ENCODE results near the gene KRTAP2-3.

The KRTAP2-3 gene

GRCh38 chr17:41029633-41030245 is 30.2 kb downstream of the KRTAP2-3 start, which contains the start of gene KRTAP1-4:
TSS of gene KRTAP1-4 (minus strand) at chr17:41030195. CDS start at chr17:41030078, 117 bp downstream.
- no peak for DNase-seq (ENCODE audit: low read depth, low spot score)

DNA sequence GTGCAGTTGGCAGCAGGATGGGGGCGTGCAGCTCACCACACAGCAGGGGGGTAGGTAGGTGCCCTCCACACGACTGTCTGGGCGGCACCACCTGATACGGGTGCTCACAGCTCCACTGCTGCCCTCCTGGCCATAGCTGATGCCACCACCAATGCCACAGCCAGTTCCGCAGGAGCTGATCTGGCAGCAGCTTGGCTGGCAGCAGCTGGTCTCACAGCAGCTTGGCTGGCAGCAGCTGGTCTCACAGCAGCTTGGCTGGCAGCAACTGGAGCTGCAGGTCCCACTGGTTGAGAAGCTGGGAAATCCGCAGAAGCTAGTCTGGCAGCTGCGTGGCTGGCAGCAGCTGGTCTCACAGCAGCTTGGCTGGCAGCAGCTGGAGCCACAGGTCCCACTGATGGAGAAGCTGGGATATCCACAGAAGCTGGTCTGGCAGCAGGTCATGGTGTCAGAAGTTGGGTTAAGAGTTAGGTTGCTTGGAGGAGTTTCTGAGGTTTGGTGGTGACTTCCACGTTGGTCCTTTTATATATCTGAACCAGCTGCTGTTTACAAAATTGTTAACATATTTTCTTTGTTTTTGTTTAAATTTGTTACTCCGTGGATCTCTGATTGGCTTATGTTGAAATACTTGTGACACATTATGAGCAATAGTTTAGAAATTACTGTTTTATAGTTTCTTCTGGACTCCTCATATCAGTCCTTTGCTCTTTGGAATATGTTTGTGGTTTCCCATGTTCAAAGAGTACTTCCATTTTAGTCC is 33.0 kb downstream of the KRTAP2-3 start, which contains the start of gene KRTAP1-5:
Gene KRTAP1-5 (minus strand): TSS at position 494 of the 757 bp plus-strand sequence. CDS start 53 bp downstream, at position 441.
- no peak for DNase-seq (ENCODE audit: low read depth, low spot score)

GRCh38 chr17:41024697-41025096 is 35.2 kb downstream of the KRTAP2-3 start:
- no peak for DNase-seq (ENCODE audit: low read depth, low spot score)

- no peak for DNase-seq (ENCODE audit: low read depth, low spot score)
Observed at GRCh38 chr17:41020336-41020735, 39.6 kb downstream of the KRTAP2-3 start.

- DNase-seq (ENCODE audit: low read depth, low spot score) = no peak
Observed at GRCh38 chr17:41019415-41019814, 40.5 kb downstream of the KRTAP2-3 start.

DNA sequence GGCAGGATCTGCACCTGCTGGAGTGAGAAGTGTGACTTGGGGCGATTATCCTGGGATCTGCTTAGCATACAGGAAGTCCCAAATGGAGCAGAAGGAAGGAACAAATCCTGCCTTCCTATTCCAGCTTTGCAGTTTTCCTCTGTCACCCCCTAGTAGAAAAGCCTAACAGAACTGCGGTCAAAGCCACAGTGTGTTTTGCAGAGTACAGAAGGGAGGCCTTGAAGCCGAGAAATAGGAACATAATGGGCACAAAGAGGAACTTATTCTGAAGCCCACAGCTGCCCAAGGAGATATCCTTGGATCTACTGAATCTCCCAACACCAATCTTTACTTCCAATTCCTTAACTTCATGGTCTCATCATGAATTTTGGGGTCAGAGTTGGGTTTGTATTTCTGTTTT is 41.4 kb downstream of the KRTAP2-3 start:
- no peak for DNase-seq (ENCODE audit: low read depth, low spot score)

DNA sequence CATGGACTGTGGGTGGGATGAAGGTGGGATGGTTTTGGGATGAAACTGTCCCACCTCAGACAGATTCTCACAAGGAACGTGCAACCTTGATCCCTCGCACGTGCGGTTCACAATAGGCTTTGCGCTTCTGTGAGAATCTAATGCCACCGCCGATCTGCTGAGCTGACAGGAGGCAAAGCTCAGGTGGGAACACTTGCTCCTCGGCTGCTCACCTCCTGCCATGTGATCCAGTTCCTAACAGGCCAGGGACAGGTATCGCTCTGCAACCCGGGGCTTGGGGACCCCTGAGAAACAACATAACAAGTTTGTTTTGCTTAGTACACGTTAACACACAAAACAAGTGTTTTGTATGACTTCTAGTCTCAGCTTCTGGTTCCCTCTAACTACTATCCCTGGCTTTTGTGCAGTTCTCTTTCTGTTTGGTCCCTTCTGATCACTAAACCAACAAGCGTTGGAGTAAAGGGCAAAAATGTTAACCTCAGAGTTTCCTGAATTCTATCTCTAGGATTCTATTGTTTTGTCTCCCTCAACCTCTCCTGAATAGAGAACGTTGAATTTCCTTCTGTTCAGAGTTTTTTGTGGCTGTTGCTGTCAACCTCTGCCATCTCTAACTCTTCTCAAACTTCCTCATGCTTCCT is 43.2 kb downstream of the KRTAP2-3 start:
- DNase-seq (ENCODE audit: low read depth, low spot score) = no peak

DNA sequence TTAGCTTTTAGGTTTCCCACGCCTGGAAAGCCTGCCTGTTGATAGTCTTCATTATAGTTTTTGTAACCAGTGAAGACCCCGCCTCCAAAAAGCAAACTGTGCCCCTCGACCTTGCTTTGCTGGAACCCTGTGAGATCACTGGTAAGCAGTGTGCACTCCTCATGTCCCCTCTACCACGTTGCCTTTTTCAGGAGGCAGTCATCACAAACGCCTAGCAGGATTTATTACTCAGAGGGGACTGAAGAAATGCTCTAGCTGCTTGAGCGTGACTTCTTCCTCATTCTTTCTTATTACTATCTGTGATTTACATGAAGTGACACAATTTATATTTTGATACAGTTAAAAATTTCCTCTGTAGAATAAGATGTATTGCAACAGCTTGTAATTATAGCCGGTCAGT is 44.5 kb downstream of the KRTAP2-3 start:
- no peak for DNase-seq (ENCODE audit: low read depth, low spot score)

DNA sequence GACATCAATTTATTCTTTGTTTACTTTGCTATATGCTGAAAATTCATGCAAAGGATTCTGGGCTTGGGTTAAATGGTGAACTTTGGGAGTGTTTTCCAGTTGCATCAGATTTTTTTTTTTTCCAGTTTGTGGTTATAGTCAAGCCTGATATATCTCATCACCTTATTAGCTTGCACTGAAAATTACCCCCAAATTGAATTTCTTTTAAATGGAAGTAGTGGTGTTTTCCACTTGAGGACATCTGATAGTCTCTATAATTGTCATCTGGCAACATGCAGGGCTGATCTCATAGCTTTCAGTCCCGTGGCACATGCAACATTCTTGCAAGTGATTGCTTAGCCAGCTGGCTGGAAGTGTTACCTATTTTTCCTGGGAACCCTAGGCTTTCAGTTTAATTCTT is 46.3 kb downstream of the KRTAP2-3 start:
- DNase-seq (ENCODE audit: low read depth, low spot score) = no peak

GRCh38 chr17:41013181-41013580 is 46.7 kb downstream of the KRTAP2-3 start:
- no peak for DNase-seq (ENCODE audit: low read depth, low spot score)

- no peak for DNase-seq (ENCODE audit: low read depth, low spot score)
Observed at GRCh38 chr17:41012326-41013120, 47.4 kb downstream of the KRTAP2-3 start.

DNA sequence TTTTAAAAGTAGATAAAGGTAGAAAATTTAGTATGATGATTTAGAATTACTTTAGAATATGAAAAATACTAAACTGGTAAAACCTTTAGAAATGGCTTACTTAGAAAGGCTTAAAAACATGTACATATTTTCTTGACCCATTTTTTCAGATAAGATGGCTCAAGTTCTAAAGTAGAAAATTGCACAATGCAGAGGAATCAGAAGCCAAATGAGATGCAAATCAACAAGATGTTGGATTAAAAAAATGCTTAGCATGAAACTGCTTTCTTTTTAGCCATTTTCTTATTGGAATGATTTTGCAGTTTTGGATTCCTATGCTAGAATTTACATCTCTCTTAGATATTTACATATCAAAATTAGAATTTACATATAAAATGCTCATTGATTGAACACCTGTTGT is 49.5 kb downstream of the KRTAP2-3 start:
- no peak for DNase-seq (ENCODE audit: low read depth, low spot score)

GRCh38 chr17:41009936-41010335 is 50.0 kb downstream of the KRTAP2-3 start:
- no peak for DNase-seq (ENCODE audit: low read depth, low spot score)

DNA sequence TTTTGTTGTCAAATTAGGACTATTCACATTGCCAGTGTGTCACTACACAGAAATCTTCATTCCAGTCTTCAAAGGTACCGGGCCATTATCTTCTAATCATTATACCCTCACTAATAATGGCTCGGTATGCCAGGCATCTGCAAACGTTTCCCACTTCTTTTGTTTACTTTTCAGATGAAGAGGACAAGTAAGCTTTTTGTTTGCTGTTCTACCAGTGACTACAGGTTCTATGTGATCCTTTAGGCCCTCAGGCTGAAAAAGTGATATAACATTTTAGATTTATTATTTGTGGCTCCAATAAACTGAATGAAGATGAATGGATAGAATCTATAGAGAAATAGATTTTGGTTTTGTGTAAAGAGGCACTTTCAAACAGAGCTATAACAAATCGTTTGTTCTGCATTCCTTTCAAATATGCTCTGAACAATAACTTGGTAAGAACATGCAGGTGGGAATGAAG is 50.6 kb downstream of the KRTAP2-3 start:
- DNase-seq (ENCODE audit: low read depth, low spot score) = peak; percentile 11
